CD4-positive, alpha-beta T cell (primary cell): ENCODE results near the gene C1orf87. TPM values are rescaled to one million over a fixed set of nuclear protein-coding genes. Genes with fewer than 3 reads are reported as not detected.

Experiments used
- ATAC-seq: fragments of 200-7000 bp; cut with Tn5 transposase; one replicate; pipeline ENCODE4 v1.10.0; 2022; ENCODE audit warnings: mild to moderate bottlenecking; ENCODE audit not compliant: poor library complexity
- CTCF ChIA-PET: fragments of 350-600 bp; sonication (Branson Sonifier 250); formaldehyde crosslinking; loops from one replicate; lab custom pipeline; 2021; ENCODE audit warnings: antibody characterized with exemption, inconsistent platforms; lab: Charles Lee
- POLR2A ChIA-PET: fragments of 350-600 bp; sonication (Branson Sonifier 250); formaldehyde crosslinking; loops from one replicate; lab custom pipeline; 2021; ENCODE audit warnings: antibody characterized with exemption, inconsistent platforms; lab: Charles Lee
- DNase-seq, 14 experiments: peaks; one replicate each; pipeline ENCODE4 v3.0.0-alpha.2; 2013 to 2020; ENCODE audit warnings: mixed read lengths in 2 of 14
- H3K27ac ChIP-seq, 2 donors: one replicate each; pipeline versions ENCODE4 v1.5.1 to v1.7.0; 2013; ENCODE audit warnings: low read length in 2 of 2, low read depth in 1 of 2, mild to moderate bottlenecking in 1 of 2
- H3K27me3 ChIP-seq, 2 experiments: 1 replicate in 1 of 2; 2 replicates in 1 of 2; pipeline versions ENCODE4 v1.6.1 to v1.7.0; 2013; ENCODE audit warnings: low read length in 2 of 2, control low read depth in 1 of 2, mild to moderate bottlenecking in 1 of 2, moderate library complexity in 1 of 2; ENCODE audit not compliant: insufficient read depth in 2 of 2, control insufficient read depth in 1 of 2
- H3K36me3 ChIP-seq: one replicate; pipeline ENCODE4 v1.6.1; 2013; ENCODE audit warnings: low read length, control low read depth; ENCODE audit not compliant: insufficient read depth
- H3K4me1 ChIP-seq: one replicate; pipeline ENCODE4 v1.6.1; 2013; ENCODE audit warnings: low read length, control low read depth; ENCODE audit not compliant: insufficient read depth
- H3K4me3 ChIP-seq: one replicate; pipeline ENCODE4 v1.5.1; 2013; ENCODE audit warnings: mild to moderate bottlenecking, low read length, moderate library complexity
- H3K9me3 ChIP-seq, 2 experiments: 1 replicate in 1 of 2; 2 replicates in 1 of 2; pipeline versions ENCODE4 v1.6.1 to v1.7.0; 2013; ENCODE audit warnings: low read length in 2 of 2, mild to moderate bottlenecking in 2 of 2, control low read depth in 1 of 2, moderate library complexity in 1 of 2; ENCODE audit not compliant: control insufficient read depth in 1 of 2, insufficient read depth in 1 of 2
- H3K27ac Mint-ChIP-seq: one replicate; pipeline ENCODE4 v1.8.0; 2020; ENCODE audit warnings: mixed read lengths
- H3K27me3 Mint-ChIP-seq: one replicate; pipeline ENCODE4 v1.8.0; 2021; ENCODE audit warnings: mixed read lengths
- H3K36me3 Mint-ChIP-seq: one replicate; pipeline ENCODE4 v1.8.0; 2021; ENCODE audit warnings: low read depth, mixed read lengths
- H3K4me1 Mint-ChIP-seq: one replicate; pipeline ENCODE4 v1.8.0; 2021; ENCODE audit warnings: low read depth, mixed read lengths
- H3K4me3 Mint-ChIP-seq: one replicate; pipeline ENCODE4 v1.8.0; 2020; ENCODE audit warnings: mild to moderate bottlenecking, mixed read lengths
- H3K9me3 Mint-ChIP-seq: one replicate; pipeline ENCODE4 v1.8.0; 2020; ENCODE audit warnings: mixed read lengths
- CTCF ChIP-seq: fragments of 200-600 bp; IDR thresholded peaks from one replicate; pipeline ENCODE4 v1.8.0; 2022; ENCODE audit warnings: antibody characterized with exemption, mild to moderate bottlenecking
- intact Hi-C, 2 experiments: fragments of 100-400 bp; cut with DNase I in 1 of 2; cut with micrococcal nuclease in 1 of 2; formaldehyde crosslinking; loops; one replicate each; pipeline versions ENCODE4 v1.15.1 to v1.9.0; 2023 to 2025; cut with DNase I, micrococcal nuclease
- total RNA-seq, 174 experiments: library from RNA in 2 of 174; stranded (reverse) in 2 of 174; gene quantifications; one replicate each; pipeline ENCODE4 v1.2.3 and lab custom pipeline; 2021 to 2026

The C1orf87 gene
- total RNA-seq, 2 experiments from 2014 or later = not detected

- no peak overlapping the region for H3K4me3 Mint-ChIP-seq
- Histone ChIP-seq H3K27ac (no peak overlapping the region), H3K36me3 (no peaks in the 10 kb centered on the region), H3K9me3 (no peaks in the 10 kb centered on the region), H3K27me3 (peaks cover 0 to 2% of the 10 kb centered on the region in 2 experiments), H3K4me1 (no peaks in the 10 kb centered on the region), H3K4me3 (no peak overlapping the region)
- ATAC-seq (no peak), DNase-seq (no peak)
- no peaks in the 10 kb centered on the region for H3K9me3 Mint-ChIP-seq
- peaks cover 5% of the 10 kb centered on the region for H3K27me3 Mint-ChIP-seq
- H3K4me1 Mint-ChIP-seq = no peaks in the 10 kb centered on the region
- no peak for TF ChIP-seq CTCF
- CTCF ChIA-PET = no interaction called here
- H3K27ac Mint-ChIP-seq = no peak overlapping the region
- intact Hi-C loops = no loop called here
- no peaks in the 10 kb centered on the region for H3K36me3 Mint-ChIP-seq
- POLR2A ChIA-PET = no interaction called here
Observed at GRCh38 chr1:60102267-60103061, 28.9 kb upstream of the C1orf87 start.

GRCh38 chr1:60101516-60101915, 27.9 kb upstream of the C1orf87 start:
- H3K27ac ChIP-seq = no peak overlapping the region
- no peaks in the 10 kb centered on the region for H3K4me1 ChIP-seq
- Mint-ChIP-seq H3K27me3 (peaks cover 8% of the 10 kb centered on the region), H3K4me3 (no peak overlapping the region), H3K27ac (no peak overlapping the region), H3K4me1 (no peaks in the 10 kb centered on the region), H3K36me3 (no peaks in the 10 kb centered on the region), H3K9me3 (no peaks in the 10 kb centered on the region)
- H3K9me3 ChIP-seq = no peaks in the 10 kb centered on the region
- CTCF ChIA-PET = no interaction called here
- ATAC-seq = no peak
- DNase-seq = no peak
- no peak overlapping the region for H3K4me3 ChIP-seq
- POLR2A ChIA-PET = no interaction called here
- H3K36me3 ChIP-seq = no peaks in the 10 kb centered on the region
- no peak for TF ChIP-seq CTCF
- intact Hi-C loops = no loop called here
- H3K27me3 ChIP-seq = peaks cover 0 to 2% of the 10 kb centered on the region in 2 experiments

- H3K4me1 ChIP-seq = no peaks in the 10 kb centered on the region
- Mint-ChIP-seq H3K27ac (no peak overlapping the region), H3K4me3 (no peak overlapping the region), H3K36me3 (no peaks in the 10 kb centered on the region), H3K27me3 (no peaks in the 10 kb centered on the region), H3K9me3 (no peaks in the 10 kb centered on the region), H3K4me1 (no peaks in the 10 kb centered on the region)
- ChIA-PET CTCF (no interaction called here), POLR2A (no interaction called here)
- H3K27me3 ChIP-seq = no peaks in the 10 kb centered on the region
- DNase-seq = no peak
- TF ChIP-seq CTCF = no peak
- H3K27ac ChIP-seq = no peak overlapping the region
- H3K4me3 ChIP-seq = no peak overlapping the region
- no peaks in the 10 kb centered on the region for H3K9me3 ChIP-seq
- no peaks in the 10 kb centered on the region for H3K36me3 ChIP-seq
- intact Hi-C loops = no loop called here
- no peak for ATAC-seq
Observed at GRCh38 chr1:60091195-60091715, 17.7 kb upstream of the C1orf87 start.
